Ishikawa (cell line): ENCODE results near the gene CYB5B.

Experiments used
- CEBPB ChIP-seq: IDR thresholded peaks from 2 replicates; pipeline ENCODE4 v1.6.1; 2012
- CREB1 ChIP-seq: IDR thresholded peaks from 2 replicates; pipeline ENCODE4 v1.6.1; 2012; ENCODE audit warnings: low read depth
- EGR1 ChIP-seq: IDR thresholded peaks from 2 replicates; pipeline ENCODE4 v1.6.1; 2012
- EP300 ChIP-seq: IDR thresholded peaks from 2 replicates; pipeline ENCODE4 v1.6.1; 2012; ENCODE audit warnings: borderline replicate concordance
- FOXM1 ChIP-seq: IDR thresholded peaks from 2 replicates; pipeline ENCODE4 v1.6.1; 2012; ENCODE audit warnings: low read depth, borderline replicate concordance
- MAX ChIP-seq: IDR thresholded peaks from 2 replicates; pipeline ENCODE4 v1.6.1; 2012
- NFIC ChIP-seq: IDR thresholded peaks from 2 replicates; pipeline ENCODE4 v1.6.1; 2012
- RAD21 ChIP-seq: IDR thresholded peaks from 2 replicates; pipeline ENCODE4 v1.6.1; 2012; ENCODE audit warnings: low read depth
- REST ChIP-seq: IDR thresholded peaks from 2 replicates; pipeline ENCODE4 v1.6.1; 2012; ENCODE audit warnings: low read depth, mild to moderate bottlenecking
- TAF1 ChIP-seq: IDR thresholded peaks from 2 replicates; pipeline ENCODE4 v1.6.1; 2012; ENCODE audit warnings: low read depth, mild to moderate bottlenecking
- TCF12 ChIP-seq: IDR thresholded peaks from 2 replicates; pipeline ENCODE4 v1.6.1; 2012; ENCODE audit warnings: low read depth
- TEAD4 ChIP-seq: IDR thresholded peaks from 2 replicates; pipeline ENCODE4 v1.6.1; 2012
- USF1 ChIP-seq: IDR thresholded peaks from 2 replicates; pipeline ENCODE4 v1.6.1; 2012
- YY1 ChIP-seq: IDR thresholded peaks from 2 replicates; pipeline ENCODE4 v1.6.1; 2012; ENCODE audit warnings: low read depth
- ZBTB7A ChIP-seq: IDR thresholded peaks from 2 replicates; pipeline ENCODE4 v1.6.1; 2012; ENCODE audit warnings: low read depth

The CYB5B gene

GRCh38 chr16:69435977-69436820, 11.8 kb downstream of the CYB5B start:
- TF ChIP-seq YY1 (no peak), TCF12 (no peak), USF1 (no peak), CREB1 (no peak), FOXM1 (no peak), NFIC (no peak), EGR1 (no peak), RAD21 (no peak), EP300 (no peak), MAX (no peak), ZBTB7A (no peak), CEBPB (no peak), REST (no peak), TEAD4 (no peak)

- no peak for TF ChIP-seq REST
- no peak for TF ChIP-seq EP300
- no peak for TF ChIP-seq CEBPB
These were observed 12.5 kb downstream of the CYB5B start for GRCh38 chr16:69436896-69437295.

GRCh38 chr16:69438465-69438864, 14.0 kb downstream of the CYB5B start:
- TF ChIP-seq NFIC = no peak
- no peak for TF ChIP-seq EGR1
- TF ChIP-seq TCF12 = no peak
- no peak for TF ChIP-seq CEBPB
- TF ChIP-seq FOXM1 = no peak
- TF ChIP-seq TEAD4 = no peak
- TF ChIP-seq YY1 = no peak
- no peak for TF ChIP-seq RAD21
- TF ChIP-seq ZBTB7A = no peak
- TF ChIP-seq MAX = no peak
- TF ChIP-seq CREB1 = no peak
- no peak for TF ChIP-seq USF1
- TF ChIP-seq EP300 = no peak

GRCh38 chr16:69440250-69440649, 15.8 kb downstream of the CYB5B start:
- no peak for TF ChIP-seq REST
- no peak for TF ChIP-seq YY1
- TF ChIP-seq CEBPB = no peak
- TF ChIP-seq TEAD4 = no peak
- no peak for TF ChIP-seq ZBTB7A
- TF ChIP-seq EGR1 = no peak
- TF ChIP-seq CREB1 = no peak
- TF ChIP-seq EP300 = no peak
- TF ChIP-seq TAF1 = no peak
- no peak for TF ChIP-seq USF1
- TF ChIP-seq RAD21 = no peak
- no peak for TF ChIP-seq TCF12
- TF ChIP-seq MAX = no peak
- no peak for TF ChIP-seq FOXM1
- no peak for TF ChIP-seq NFIC
